Brain microvascular endothelial cell (primary cell): ENCODE results near the gene IL12RB2.

Source experiments
- DNase-seq: peaks from one replicate; pipeline ENCODE4 v3.0.0-alpha.2; 2020
- H3K27ac ChIP-seq: fragments of 250-450 bp; sonication (Bioruptor Pico); 2 replicates; pipeline ENCODE4 v1.5.1; 2020; ENCODE audit warnings: mild to moderate bottlenecking, moderate library complexity
- H3K27me3 ChIP-seq: fragments of 250-450 bp; sonication (Bioruptor Pico); replicated peaks from 2 replicates; pipeline ENCODE4 v1.5.1; 2020; ENCODE audit warnings: mild to moderate bottlenecking
- H3K36me3 ChIP-seq: fragments of 250-450 bp; sonication (Bioruptor Pico); replicated peaks from 2 replicates; pipeline ENCODE4 v1.5.1; 2020; ENCODE audit warnings: mild to moderate bottlenecking
- H3K4me3 ChIP-seq: 2 replicates; pipeline ENCODE4 v1.5.1; 2011; ENCODE audit warnings: low read depth, mild to moderate bottlenecking, control low read depth, low read length, moderate library complexity
- in situ Hi-C: cut with HindIII; loops from 2 replicates; pipeline ENCODE4 v1.10.0; 2017; ENCODE audit warnings: low sequenced_read_pairs, low pct_ligation_motif_present
- TF ChIP-seq, protein P1 (sequence below): IDR thresholded peaks from 2 replicates; pipeline ENCODE4 v1.5.1; 2011; ENCODE audit warnings: low read depth, mild to moderate bottlenecking, moderate library complexity, low read length, control low read depth, inconsistent platforms; ENCODE audit errors: missing control alignments

IL12RB2 gene

DNA sequence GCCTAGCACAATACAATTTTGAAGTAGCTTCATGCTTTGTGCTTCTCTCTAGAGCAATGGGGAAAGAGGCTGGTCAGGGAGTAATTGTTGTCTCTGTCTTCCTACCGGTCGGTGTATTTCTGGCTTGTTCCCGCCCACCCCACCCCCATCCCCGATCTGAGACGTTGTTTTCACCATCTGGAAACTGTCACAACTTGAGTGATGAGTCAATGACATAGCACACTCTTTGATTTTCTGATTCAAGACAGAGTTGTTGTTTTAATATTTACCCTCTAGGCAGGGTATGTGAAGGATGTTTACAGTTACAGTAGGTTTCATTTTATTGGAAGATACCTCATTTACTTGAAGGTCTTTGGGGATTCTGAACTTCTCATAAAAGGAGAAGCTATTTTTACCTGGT lies 7.0 kb downstream of the IL12RB2 start:
- no peak for DNase-seq
- Histone ChIP-seq H3K4me3 (no peak overlapping the region), H3K27ac (no peak overlapping the region), H3K27me3 (no peaks in the 10 kb centered on the region), H3K36me3 (no peaks in the 10 kb centered on the region)
- in situ Hi-C loops: no loop called here
- TF ChIP-seq, protein P1, sequence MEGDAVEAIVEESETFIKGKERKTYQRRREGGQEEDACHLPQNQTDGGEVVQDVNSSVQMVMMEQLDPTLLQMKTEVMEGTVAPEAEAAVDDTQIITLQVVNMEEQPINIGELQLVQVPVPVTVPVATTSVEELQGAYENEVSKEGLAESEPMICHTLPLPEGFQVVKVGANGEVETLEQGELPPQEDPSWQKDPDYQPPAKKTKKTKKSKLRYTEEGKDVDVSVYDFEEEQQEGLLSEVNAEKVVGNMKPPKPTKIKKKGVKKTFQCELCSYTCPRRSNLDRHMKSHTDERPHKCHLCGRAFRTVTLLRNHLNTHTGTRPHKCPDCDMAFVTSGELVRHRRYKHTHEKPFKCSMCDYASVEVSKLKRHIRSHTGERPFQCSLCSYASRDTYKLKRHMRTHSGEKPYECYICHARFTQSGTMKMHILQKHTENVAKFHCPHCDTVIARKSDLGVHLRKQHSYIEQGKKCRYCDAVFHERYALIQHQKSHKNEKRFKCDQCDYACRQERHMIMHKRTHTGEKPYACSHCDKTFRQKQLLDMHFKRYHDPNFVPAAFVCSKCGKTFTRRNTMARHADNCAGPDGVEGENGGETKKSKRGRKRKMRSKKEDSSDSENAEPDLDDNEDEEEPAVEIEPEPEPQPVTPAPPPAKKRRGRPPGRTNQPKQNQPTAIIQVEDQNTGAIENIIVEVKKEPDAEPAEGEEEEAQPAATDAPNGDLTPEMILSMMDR: no peak

DNA sequence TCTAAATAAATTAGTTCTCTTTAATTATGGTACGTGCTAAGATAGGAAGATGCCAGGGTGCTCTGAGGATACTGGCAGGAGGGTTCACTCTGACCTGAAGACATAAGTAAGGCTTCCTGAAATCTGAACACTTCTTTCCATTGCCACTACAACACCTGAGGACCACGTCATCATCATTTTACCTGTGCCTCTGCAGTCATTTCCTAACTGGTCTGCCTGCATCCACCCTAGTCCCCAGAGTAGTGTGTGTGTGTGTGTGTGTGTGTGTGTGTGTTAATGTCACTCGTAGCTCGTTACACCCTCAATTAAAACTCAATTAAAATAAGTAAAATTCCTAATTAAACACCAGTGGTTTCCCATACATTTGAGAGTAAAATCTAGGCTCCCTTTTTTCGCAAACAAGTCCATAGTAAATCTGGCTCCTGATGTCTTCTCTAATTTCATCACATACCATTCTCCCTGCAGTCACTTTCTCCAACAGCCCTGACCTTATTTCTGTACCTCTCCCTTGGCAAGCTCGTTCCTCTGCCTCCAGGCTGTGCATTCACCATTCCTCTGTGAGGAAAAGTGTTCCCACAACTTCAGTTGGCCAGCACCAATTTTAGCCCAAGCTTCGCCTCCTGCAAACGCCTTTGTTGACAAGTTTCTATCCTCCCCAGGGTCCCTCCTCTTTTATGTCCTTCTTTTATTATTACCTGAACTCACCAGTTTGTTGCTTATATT lies 8.7 kb downstream of the IL12RB2 start:
- H3K27ac ChIP-seq: no peak overlapping the region
- in situ Hi-C loops: no loop called here
- TF ChIP-seq, protein P1: no peak
- H3K36me3 ChIP-seq: no peaks in the 10 kb centered on the region
- H3K27me3 ChIP-seq: no peaks in the 10 kb centered on the region
- H3K4me3 ChIP-seq: no peak overlapping the region
- DNase-seq: no peak

- Histone ChIP-seq H3K4me3 (no peak overlapping the region), H3K36me3 (no peaks in the 10 kb centered on the region), H3K27ac (no peak overlapping the region), H3K27me3 (no peaks in the 10 kb centered on the region)
- TF ChIP-seq, protein P1: no peak
- DNase-seq: no peak
- in situ Hi-C loops: no loop called here
Observed at GRCh38 chr1:67316918-67317317, 9.2 kb downstream of the IL12RB2 start.

DNA sequence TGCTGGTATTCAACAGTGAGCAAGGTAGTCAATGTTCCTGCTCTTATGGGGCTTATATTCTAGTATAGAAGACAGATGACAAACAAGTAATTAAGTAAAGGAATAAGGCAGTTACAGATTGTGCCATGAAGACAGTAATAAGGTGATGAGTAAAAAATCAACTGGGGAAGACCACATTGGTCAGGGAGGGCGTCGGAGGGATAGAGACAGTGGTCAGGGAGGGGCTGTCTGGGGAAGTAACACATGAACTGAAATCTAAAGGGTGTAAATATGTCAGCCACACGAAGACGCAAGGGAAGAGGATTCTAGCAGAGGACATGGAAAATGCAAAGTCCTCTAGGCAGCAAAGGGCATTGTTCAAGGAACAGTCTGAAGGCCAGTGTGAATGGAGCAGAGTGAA lies 10.1 kb downstream of the IL12RB2 start:
- no peaks in the 10 kb centered on the region for H3K36me3 ChIP-seq
- no peak for DNase-seq
- no peak overlapping the region for H3K4me3 ChIP-seq
- in situ Hi-C loops: no loop called here
- H3K27ac ChIP-seq: no peak overlapping the region
- no peaks in the 10 kb centered on the region for H3K27me3 ChIP-seq
- TF ChIP-seq, protein P1: no peak

- no peak for DNase-seq
- Histone ChIP-seq H3K4me3 (no peak overlapping the region), H3K27ac (no peak overlapping the region), H3K27me3 (no peaks in the 10 kb centered on the region), H3K36me3 (no peaks in the 10 kb centered on the region)
- TF ChIP-seq, protein P1: no peak
- in situ Hi-C loops: no loop called here
Observed at GRCh38 chr1:67322442-67322841, 14.8 kb downstream of the IL12RB2 start.

DNA sequence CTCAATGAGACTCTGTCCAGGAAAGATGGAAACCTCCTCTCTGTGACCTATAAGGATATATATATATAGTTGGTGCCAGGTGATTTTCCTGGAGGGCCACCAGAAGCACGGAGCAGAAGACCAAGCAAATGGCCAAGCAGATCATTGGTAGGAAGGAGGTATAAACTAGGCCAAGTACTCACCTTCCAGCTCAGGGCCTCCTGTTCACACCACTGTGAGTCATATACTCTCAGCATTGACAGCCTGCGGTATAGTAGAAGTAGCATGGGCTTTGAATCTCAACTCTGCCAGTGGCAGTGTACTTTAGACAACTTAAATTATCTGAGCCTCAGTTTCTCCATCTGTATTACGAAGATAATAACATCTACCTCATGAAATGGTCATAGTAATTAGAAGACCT lies 15.4 kb downstream of the IL12RB2 start:
- TF ChIP-seq, protein P1: no peak
- in situ Hi-C loops: no loop called here
- DNase-seq: no peak
- Histone ChIP-seq H3K27ac (no peak overlapping the region), H3K4me3 (no peak overlapping the region), H3K27me3 (no peaks in the 10 kb centered on the region), H3K36me3 (no peaks in the 10 kb centered on the region)
